GM20431 (cell line): ENCODE measurements around the gene TSSK6.

Source experiments
- in situ Hi-C: fragments of 300-500 bp; cut with MseI, MboI; formaldehyde crosslinking; loops from one replicate; pipeline ENCODE4 v1.15.0; 2020; ENCODE audit warnings: low sequenced_read_pairs; ENCODE audit not compliant: unreplicated experiment

Gene TSSK6

DNA sequence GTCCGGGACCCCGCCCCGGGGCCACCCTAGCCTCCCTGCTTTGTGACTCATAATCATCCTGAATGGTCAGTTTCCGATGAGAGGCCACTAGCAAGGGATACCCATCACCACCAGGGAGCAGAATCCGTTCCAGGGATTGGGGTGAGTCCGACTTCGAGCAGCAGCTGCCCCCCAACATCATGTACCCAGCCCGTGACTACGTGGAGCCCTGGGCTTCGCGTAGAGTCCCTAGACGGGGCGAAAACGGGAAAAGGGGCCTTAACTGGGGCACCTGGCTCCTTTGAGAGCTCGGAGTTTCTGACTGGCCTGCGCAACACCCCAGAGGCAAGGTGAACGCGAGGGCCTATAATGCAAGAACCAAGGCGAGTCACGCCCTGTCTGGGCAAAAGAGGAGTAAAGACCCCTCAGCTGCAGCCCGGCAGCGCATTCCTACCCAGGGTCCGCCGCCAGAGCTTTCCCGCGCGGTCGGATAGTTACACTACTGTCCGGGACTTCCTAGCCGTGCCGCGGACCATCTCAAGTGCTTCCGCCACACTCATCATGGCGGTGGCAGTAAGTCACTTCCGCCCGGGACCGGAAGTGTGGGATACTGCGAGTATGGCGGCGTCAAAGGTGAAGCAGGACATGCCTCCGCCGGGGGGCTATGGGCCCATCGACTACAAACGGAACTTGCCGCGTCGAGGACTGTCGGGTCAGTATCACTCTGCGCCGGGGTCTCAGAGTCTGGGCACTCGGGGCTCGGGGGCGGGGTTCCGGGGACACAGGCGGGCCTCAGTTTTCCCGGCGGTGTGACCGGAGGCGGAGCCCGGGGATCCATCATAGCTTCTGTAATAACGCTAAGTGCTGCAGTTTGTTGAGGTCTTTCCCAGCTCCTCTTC is 533 bp upstream of the TSSK6 start, which contains the start of gene NDUFA13:
NDUFA13 (plus strand) TSS at position 584 of the 878 bp plus-strand sequence; CDS start at position 598, 14 bp downstream.
- in situ Hi-C loops, result no loop called here

DNA sequence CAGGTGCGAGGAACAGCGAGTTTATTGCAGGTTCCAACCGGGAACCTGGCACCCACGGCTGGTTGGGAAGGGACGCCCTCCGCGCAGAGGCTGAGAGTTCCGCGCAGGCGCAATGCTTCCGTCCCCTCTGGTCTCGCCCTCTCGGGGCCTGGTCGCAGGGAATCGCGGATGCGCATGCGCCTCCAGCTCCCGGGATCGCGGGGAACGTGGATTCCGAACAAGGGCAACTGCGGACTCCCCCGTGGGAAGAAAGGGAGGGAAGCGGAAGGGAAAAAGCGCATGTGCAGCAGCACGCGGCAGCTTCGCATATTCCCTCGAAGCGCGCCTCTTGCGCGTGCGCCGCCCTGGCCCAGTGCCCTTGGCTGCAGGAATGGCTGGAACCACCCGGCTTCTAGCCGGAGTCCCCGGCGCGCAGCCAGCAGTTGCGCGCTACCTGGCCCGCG is 1.1 kb downstream of the TSSK6 start:
- in situ Hi-C loops, result no loop called here

DNA sequence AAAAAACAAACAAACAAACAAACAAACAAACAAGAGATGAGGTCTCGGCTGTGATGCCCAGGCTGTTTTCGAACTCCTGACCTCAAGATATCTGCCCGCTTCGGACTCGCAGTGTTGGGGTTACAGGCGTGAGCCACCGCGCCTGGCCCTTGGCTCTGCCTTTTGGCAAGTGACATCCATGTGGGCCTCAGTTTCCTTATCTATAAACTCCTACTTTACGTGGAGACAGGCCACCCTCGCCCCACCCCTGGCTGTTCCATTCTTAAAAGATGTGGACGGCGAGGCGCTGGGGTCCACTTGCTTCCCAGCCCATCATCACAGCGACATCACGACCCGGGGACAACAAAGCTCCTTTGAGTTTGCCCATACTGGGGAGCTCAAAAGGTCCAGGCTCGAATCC is 1.7 kb downstream of the TSSK6 start:
- in situ Hi-C loops, result no loop called here

DNA sequence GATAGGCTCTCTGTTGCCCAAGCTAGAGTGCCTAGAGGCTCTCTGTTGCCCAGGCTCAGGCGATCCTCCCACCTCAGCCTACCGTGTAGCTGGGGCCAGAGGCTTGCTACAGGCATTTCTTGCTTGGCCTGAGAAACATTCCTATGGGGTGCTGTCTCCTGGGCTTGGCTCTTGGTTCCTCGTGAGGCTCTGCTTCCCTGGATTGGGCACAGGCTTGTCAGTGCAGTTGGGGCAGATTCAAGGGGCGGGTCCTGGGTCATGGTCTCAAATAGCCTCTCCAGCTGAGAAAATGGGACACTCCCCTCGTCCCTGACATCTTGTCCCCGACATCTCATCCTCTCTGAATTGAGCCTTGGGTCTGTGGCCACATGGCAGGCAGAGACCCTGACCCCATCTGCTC is 4.9 kb downstream of the TSSK6 start:
- in situ Hi-C loops, result no loop called here

DNA sequence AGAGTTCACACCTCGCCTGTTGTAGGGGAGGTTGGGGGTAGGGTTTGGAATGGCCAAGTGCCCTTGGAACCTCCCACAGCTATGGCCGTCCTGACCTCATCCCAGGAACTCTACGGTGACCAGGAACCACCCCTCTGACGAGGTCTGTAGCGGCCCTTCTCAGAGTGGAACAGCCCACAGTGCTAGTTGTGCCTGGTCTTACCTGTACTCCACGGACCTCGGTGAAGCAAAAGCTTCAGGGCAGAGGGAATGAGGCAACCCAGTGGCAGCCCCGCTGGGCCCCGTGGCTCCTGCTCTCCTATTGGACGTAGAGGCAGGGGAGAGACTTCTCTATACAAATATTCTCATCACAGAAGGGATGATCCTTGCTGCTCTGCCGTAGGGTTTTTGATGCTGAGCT is 7.1 kb downstream of the TSSK6 start:
- in situ Hi-C loops, result no loop called here

DNA sequence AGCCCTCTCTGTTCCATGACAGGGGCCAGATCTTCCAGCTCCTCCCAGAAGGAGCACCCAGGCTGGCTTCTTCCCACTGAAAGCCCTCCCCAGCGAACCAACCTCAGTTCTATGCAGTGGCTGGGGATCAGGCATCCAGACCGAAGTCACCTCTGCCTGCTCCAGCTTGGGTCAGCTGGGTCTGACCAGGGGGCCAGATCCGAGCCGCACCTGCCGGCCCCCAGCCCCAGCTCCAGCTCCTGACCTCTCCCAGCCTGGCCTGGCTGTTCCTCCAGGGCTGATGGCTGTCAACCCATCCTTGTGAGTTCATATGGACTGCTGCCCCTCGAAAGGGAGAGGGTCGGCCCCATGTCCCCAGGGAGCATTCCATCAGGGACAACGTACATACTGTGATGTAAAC is 8.0 kb downstream of the TSSK6 start:
- in situ Hi-C loops, result no loop called here

DNA sequence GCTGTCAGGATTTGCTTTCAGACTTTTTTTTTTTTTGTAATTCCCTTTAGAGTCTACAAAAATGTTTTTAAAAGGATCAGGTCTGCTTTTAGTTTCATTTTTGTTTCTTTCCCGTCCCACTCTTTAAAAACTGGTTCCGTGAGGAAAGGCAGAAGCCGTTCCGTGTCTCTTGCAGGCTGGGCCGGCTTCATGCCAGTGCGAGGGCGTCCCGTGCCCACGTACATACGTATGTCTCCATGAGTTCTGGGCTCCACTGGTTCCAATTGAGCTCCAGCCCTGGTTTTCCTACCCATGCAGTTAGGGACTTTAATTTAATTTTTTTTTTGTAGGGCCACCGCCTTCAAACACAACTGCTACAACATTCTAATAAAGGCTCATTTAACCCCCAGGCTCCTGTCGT is 8.8 kb downstream of the TSSK6 start:
- in situ Hi-C loops, result no loop called here

DNA sequence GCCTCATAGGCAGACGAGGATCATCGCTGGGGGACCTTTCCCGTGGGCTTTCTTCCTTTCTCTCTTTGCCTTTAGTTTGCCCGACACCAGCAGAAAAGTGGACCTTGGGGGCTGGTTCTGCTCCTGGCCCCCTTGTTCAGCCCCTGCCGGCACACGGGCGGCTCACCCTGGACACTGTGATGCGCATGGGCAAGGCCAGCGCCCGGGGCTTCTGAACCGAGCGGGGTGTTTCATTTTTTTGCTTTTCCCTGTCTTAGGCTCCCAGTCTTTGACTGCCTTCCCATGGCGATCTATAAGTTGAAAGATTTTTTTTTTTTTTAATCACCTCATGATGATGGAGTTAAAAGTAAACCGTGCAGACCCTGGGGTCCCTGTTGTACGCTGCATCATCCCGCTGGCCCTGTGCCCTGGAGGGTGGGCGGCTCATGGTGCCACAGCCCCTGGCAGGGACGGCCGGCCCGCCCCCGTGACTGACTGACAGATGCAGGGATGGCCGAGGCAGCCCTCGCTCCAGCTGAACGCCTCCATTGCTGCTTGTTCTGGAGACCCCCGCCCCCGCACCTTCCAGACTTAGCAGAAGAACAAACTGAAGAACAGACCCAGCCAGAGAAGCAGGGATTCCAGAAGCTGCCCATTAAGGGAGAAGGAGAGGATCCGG is 9.6 kb downstream of the TSSK6 start:
- in situ Hi-C loops, result no loop called here

DNA sequence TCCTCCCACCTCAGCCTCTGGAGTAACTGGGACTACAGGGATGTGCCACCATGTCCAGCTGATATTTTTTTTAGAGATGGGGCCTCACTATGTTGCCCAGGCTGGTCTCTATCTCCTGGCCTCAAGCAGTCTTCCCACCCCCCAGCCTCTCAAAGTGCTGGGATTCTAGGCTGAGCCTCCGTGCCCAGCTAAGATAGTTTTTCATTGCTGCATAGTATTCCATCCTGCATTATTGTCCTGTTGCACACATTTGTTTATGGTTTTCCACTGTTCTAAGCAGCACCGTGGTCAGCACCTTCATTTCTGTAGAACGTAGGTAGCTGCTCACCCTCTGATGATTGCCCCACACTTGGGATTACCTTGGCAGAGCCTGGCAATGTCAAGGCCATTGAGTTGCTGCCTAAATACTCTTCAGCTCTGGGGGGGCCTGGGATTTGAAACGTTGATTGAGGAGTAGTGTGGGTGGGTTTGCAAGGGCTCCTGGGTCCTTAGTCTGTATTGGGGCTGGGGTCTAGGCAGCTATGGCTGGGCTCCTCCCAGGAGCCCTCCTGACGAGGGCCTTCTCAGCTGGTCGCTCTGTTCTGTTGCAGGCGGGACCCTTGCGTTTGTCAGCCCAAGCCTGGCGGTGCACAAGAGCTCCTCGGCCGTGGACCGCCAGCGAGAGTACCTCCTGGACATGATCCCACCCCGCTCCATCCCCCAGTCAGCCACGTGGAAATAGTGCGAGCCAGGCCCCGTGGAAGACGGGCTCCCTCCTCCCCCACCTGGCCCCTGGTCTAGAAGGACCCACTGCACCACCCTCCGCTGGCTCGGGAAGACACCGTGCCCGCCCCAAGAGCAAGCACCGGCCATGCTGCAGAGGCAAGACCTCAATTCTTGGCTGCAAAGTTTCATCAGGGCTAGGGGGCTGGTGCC is 10.3 kb downstream of the TSSK6 start:
- in situ Hi-C loops, result no loop called here

DNA sequence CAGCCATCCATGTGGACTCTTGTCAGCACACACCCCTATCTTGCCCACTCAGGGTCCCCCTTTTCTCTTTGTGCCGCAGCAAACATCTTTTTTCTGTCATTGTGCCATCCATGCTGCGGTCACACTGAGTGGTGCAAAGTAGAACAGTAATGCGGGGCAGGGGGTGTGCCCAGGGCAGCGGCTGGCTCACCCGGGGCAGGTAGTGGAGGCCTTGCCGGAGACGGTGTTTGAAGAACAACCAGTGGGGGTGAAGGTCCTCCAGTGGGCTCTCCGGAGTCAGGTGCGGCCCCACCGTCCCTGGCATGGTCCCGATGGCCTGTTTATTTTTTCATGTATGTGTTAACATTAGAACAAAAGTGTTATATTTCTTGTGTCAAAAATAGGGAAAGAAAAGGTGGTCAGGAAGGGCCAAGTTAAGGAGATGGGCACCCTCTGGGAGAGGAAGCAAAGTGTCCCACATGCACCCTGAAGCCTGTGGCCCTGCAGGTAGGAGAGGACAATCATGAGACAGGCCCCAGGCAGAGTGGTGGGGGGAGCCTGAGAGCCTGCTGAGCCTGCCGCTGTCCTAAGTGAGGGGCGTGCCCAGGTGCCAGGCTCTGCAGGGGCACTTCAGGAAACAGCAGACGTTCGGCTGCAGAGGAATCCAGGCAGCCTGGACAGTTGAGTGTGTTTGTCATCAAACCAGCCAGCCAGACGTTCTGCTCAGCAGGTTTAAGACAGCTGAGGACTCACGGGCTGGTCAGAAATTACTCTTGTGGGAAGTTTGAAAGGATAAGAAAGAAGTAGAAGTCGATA is 12.3 kb downstream of the TSSK6 start:
- in situ Hi-C loops, result no loop called here

DNA sequence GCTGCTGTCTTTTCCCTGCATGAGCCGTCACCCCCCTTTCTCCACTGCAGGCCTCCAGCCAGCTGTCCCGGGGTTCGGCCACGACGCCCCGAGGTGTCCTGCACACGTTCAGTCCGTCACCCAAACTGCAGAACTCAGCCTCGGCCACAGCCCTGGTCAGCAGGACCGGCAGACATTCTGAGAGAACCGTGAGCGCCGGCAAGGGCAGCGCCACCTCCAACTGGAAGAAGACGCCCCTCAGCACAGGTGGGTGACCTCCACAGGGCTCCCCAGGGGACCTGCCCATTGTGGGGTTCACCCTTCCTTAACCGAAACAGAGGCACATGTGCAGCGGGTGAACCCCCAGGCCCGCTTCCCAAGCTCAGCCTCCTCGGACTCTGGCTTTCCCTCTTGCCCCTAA is 13.1 kb downstream of the TSSK6 start:
- in situ Hi-C loops, result no loop called here

DNA sequence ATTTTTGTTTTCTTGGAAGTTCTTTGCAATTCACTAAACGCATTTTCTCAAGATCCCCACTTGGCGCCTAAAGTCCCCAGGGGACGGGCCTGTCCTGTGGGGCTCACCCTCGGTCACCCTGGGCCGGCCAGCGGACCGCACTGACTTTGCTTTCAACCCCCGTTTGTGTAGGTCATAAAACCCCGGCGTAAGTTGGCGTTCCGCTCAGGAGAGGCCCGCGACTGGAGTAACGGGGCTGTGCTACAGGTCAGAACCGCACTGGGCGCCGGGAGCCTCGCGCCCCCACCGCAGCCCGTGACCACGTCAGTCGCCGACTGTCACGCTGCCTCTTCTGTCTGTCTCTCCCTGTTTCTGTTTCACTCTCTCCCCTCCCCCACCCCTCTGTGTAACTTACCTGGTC is 13.6 kb downstream of the TSSK6 start:
- in situ Hi-C loops, result no loop called here

DNA sequence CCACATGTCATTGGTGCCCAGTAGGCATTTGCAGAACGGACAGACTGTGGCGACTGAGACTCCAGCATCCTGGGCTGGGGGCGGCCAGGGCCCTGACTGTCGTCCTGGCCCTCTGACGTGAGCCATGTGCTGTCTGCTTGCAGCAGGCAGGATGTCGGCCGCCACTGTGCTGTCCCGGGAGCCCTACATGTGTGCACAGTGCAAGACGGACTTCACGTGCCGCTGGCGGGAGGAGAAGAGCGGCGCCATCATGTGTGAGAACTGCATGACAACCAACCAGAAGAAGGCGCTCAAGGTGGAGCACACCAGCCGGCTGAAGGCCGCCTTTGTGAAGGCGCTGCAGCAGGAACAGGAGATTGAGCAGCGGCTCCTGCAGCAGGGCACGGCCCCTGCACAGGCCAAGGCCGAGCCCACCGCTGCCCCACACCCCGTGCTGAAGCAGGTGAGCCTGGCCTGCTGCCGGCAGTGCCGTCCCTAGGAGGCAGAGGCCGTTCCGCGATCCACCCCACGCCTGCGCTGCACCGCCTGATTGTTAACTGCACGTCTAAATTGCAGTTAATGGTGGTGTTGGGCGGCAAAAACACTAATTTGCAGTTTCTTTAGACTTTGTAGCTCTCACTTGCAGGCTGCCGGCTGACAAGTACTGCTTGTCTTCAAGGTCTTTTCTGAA is 14.2 kb downstream of the TSSK6 start:
- in situ Hi-C loops, result no loop called here

DNA sequence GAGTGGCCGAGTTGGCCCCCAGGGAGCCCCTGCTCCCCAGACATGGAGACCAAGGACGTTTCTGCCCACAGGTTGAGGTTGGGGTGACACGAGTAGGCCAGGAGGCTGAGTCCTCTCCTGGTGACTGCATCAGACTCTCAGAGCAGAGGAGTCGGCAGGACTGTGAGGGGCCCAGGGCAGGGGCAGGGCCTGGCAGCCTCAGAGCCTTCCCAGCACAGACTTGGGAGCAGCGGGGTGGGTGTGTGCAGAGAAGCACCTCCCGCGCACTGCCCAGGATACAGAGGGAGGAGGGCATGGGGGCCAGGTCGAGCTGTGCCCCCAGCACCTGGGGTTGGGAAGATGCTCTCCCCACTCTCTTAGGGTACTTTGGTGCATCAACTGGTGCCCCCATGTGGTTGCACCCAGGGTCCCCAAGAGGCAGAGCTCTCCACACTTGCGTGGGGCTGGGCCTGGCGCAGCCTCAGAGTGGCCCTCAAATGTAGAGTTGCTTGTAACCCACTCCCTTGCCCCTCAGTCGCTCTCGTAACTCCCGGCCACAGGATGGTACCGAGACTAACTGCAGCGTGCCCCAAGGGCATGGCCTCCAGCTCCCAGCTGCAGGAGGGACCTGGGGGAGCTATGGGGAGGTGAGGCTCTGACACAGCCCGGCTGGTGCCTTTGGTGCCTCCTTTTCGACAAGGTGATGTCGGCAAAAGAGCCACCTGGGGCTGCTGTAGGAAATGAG is 15.9 kb downstream of the TSSK6 start:
- in situ Hi-C loops, result no loop called here

DNA sequence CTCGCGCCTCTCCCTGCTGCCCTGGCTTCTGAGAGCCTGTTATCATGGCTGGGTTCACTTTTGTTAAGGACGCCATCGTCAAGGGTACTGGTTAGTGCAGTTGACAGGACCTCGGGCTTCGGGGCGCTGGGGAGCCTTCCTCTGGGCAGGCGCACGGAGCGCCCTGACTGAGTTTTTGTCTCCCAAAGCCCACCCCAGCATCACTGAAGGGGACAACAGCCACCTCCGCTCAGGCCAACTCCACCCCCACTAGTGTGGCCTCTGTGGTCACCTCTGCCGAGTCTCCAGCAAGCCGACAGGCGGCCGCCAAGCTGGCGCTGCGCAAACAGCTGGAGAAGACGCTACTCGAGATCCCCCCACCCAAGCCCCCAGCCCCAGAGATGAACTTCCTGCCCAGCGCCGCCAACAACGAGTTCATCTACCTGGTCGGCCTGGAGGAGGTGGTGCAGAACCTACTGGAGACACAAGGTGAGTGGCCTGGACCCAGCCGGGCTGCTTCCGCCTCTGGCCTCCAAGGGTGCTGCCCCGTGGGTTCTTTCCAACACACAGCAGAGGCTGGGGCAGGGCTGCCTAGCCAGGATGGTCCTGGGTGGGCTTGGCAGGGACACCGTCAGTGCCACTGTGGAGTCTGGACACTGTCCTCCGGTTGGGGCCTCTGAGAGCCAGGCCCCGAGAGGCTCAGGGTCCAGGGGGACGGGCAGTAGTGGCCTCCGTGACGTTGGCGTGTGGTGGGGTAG is 16.9 kb downstream of the TSSK6 start:
- in situ Hi-C loops, result no loop called here

DNA sequence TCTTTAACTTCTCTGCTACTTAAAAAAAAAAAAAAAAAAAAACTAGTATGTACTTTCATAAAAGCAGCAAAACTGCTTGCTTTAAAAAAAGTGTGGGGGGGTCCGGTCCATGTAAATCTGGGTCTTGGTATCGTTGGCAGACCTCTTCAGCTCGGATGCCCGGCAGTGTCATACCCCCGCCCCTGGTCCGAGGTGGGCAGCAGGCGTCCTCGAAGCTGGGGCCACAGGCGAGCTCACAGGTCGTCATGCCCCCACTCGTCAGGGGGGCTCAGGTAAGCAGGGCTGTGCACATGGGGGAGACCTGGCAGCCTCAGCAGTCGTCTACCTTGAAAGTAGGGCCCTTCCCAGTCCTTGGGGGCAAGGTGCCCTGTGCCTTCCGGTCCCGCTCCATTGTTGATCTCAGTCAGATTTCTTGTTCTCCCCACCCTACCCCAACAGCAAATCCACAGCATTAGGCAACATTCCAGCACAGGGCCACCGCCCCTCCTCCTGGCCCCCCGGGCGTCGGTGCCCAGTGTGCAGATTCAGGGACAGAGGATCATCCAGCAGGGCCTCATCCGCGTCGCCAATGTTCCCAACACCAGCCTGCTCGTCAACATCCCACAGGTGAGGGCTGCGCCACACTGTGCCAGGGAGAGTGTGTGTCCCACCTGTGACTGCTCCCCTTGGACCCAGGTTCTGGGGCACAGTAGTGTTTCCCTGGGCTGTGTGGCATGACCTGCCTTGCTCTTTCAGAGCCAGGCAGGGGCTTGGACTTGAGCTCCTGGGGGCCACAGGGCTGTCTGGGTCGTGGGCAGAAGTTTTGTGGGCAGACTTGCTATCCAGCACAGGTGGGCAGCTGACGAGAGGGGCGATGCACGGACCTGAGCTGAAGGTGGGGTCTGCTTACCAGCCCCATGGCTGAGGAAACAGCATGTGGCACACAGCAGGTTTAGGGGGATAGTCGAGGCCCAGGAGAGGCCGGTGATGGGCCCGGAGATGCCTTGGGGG is 19.4 kb downstream of the TSSK6 start:
- in situ Hi-C loops, result no loop called here
